Right renal pelvis (tissue), 4 donors: Measurements from ENCODE around the gene PANK4. TPM values are rescaled to one million over a fixed set of nuclear protein-coding genes. Genes with fewer than 3 reads are reported as not detected.

Source experiments
- DNase-seq, 4 donors: peaks; one replicate each; pipeline ENCODE4 v3.0.0-alpha.2; 2013; ENCODE audit warnings: low read depth in 4 of 4, low spot score in 3 of 4, missing footprints in 1 of 4
- polyA plus RNA-seq, 4 donors: library from polyadenylated mRNA; unstranded; fragments of 120-200 nt; gene quantifications; one replicate each; pipeline ENCODE4 v1.2.1, GENCODE V29; 2013; ENCODE audit not compliant: insufficient read length in 4 of 4

The PANK4 gene
- polyA plus RNA-seq, 4 donors = 27.3 to 30.8 (median 29.3) TPM

GRCh38 chr1:2530513-2531361 is 4.3 kb upstream of the PANK4 start:
- DNase-seq = no peak

- DNase-seq = no peak
Observed at GRCh38 chr1:2529784-2530512, 3.6 kb upstream of the PANK4 start, which contains the start of gene HES5. Gene HES5, minus strand, starts transcription at chr1:2530263. Its CDS starts 99 bp downstream, at chr1:2530164.

DNA sequence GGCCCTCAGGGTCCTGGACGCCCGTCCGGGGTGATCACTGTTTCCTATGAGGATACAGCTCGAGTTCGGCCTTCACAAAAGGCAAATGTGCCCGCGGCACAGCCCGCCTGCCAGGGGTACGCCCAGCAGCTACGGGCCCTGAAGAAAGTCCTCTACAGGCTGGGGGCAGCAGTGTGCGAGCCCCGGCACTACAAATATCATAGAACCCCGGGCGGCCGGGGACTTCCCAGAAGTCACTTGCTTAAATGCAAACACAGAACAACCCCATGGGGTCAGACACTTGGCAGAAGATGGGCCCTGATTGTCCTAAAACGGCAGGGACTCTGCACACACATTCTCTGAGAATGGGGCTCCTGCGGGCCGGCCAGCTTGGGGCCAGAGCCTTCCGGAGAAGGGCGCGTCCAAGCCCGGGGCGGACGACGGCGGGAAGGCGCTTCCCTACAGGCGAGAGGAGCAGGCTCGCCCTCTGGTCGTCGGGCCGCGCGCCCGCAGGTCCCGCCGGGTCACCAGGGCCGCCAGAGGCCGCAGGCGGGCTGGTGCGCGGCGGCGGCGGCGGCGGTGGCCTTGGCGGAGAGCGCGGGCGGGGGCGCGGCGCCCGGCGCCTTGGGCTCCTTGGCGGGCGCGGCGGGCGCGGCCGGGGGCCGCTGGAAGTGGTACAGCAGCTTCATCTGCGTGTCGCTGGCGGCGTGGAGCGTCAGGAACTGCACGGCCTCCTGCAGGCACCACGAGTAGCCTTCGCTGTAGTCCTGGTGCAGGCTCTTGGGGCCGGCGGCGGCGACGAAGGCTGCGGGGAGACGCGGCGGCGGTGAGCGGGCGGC is 2.8 kb upstream of the PANK4 start:
- no peak for DNase-seq

GRCh38 chr1:2528611-2528965 is 2.2 kb upstream of the PANK4 start:
- no peak for DNase-seq

DNA sequence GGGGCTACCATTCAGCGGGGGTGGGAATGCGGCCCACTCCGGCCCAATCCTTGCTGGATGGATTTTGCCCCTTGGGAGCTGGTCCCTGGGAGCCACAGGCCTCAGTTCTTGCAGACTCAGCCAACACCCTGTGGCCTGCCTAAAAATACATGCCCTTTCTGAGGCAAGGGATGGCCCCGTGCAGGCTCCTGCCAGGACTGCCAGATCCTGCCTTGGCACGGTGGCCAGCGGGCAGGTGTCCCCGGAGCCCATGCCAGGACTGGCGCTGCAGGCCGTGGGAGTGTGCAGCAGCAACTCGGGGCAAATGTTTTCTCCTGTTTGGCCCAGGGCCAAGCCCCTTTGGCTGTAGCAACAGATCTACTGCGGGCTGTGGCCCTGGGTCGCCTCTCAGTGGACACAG is 1.6 kb upstream of the PANK4 start:
- no peak for DNase-seq

GRCh38 chr1:2527556-2527860 is 1.1 kb upstream of the PANK4 start:
- DNase-seq = no peak

DNA sequence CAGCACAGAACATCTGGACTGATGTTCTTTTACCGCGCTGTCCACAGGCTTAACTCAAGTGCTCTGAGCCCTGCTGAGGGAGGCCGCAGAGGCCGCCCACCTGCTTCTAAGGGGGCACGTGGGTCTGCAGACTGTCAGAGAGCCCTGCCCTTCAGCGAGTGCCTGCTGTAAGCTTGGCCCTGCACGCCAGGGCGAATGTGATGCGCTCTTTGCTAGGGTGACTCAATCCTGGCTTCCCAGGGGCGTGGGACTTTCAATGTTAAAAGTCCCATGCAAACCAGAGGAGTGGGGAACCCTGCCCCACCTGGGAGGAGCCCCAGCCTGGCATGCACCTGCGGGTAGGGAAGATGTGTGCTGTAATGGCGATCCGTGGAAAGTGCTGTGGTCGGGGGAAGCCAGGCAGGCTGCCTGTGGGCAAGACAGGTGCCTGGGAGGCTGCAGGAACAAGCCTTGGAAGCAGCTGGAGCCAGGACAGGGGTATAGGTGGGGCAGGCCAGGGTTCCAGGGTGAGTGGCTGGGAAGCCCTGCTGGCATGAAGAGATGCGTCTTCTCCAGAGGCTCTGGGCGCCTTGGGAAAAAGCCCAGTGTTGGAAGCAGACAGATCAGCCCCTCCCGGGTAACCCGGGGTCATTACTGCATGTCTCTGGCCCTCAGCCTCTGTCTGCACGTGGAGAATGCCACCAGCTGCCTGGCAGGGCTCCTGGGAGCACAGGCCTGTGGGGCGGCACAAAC is 594 bp upstream of the PANK4 start:
- DNase-seq = no peak

- DNase-seq = no peak
Observed at GRCh38 chr1:2525572-2525919, 850 bp downstream of the PANK4 start.

- no peak for DNase-seq
Observed at GRCh38 chr1:2523891-2524609, 2.3 kb downstream of the PANK4 start.

GRCh38 chr1:2523191-2523890 is 3.1 kb downstream of the PANK4 start:
- no peak for DNase-seq

DNA sequence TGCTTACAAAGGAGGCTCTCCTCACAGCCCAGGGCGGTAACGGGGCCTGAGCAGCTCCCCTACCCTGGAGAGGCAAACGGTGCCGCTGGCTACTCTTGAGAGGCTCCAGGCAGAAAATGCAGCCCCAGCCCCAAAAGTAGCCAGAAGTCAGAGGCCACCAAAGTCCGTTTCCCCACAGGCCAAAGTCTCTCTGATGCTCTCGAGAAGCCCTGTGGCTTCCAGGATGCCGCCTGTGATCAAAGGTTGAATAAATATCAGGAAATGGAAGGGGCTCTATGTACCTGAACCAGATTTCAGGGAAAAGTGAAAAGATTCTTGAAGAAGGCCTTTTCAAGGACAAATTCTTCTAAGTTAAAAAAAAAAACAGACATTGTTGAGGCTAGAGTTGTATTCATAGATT is 4.2 kb downstream of the PANK4 start:
- DNase-seq = no peak

DNA sequence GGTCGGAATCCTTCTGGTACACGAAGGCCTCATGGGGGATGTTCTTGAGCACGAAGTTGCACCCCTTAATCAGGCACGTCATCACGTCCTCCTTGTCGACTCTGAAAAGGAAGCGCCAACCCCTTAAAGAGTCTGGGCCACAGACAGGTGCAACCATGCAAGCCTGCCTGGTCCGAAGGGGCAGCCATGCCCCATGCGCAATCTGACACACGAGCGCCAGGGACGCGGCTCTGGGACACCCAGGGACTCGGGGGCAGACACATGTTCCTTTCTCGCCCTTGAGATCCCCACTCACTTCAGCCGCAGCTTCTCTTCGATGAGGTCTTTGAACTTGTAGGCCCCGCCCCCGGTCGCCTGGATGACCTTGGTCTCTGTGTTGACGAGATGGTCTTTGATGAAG is 5.6 kb downstream of the PANK4 start:
- DNase-seq = no peak

DNA sequence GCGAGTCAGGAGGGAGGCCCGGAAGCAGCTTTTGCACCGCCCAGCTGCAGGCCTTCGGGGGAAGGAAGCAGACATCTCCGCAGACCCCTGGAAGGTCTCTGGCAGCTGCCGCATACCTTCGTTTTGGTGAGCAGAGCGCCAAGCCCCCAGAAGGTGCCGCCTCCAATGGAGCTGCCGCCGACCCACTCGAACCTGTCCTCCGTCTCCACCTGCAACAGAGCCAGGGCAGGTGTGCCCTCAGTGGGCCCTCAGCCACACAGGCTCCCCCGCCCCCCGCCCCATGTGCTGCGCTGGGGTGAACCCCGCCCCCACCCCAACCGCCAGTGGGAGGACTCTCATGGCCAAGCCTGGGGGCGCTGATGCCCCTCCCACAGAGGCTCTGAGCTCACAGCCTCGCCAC is 6.2 kb downstream of the PANK4 start:
- no peak for DNase-seq

GRCh38 chr1:2519729-2520128 is 6.7 kb downstream of the PANK4 start:
- no peak for DNase-seq

- no peak for DNase-seq
Observed at GRCh38 chr1:2519029-2519685, 7.2 kb downstream of the PANK4 start.

GRCh38 chr1:2518528-2518927 is 7.9 kb downstream of the PANK4 start:
- no peak for DNase-seq

GRCh38 chr1:2517966-2518365 is 8.4 kb downstream of the PANK4 start:
- DNase-seq = no peak

DNA sequence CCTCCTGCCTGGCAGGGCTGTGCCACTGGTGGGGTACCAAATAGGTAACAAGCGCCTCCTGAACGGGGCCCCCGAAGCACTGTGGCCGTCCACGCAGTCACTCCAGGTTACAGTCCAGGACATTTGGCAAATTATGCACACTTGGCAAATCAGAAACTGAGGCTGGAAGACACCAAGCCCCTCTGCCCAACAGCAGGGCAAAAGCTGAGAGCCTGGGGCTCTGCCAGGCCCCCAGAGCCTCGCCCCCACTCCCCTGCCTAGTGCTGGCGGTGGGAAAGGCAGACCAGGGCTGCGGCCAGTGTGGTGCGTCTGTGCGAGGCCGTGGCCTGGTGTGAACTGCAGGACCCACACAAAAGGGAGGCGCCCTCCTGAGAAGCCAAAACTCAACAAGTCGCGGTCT is 9.4 kb downstream of the PANK4 start:
- DNase-seq = no peak

GRCh38 chr1:2516124-2516523 is 10.3 kb downstream of the PANK4 start:
- no peak for DNase-seq
